Endothelial cell of umbilical vein (primary cell): ENCODE data around the gene MAPRE2.

Experiments used
- EZH2 ChIP-seq: IDR thresholded peaks from 2 replicates; pipeline ENCODE4 v1.6.1; 2012; ENCODE audit warnings: borderline replicate concordance, low read depth, mild to moderate bottlenecking, moderate library complexity, low read length, inconsistent platforms; ENCODE audit not compliant: severe bottlenecking
- FOS ChIP-seq: IDR thresholded peaks from 2 replicates; pipeline ENCODE4 v1.6.1; 2011; ENCODE audit warnings: mild to moderate bottlenecking, low read length, moderate library complexity, borderline replicate concordance; ENCODE audit not compliant: insufficient read depth
- POLR2AphosphoS5 ChIP-seq: IDR thresholded peaks from 2 replicates; pipeline ENCODE4 v1.6.1; 2012; ENCODE audit warnings: low read depth, mild to moderate bottlenecking, control low read depth, low read length, moderate library complexity; ENCODE audit not compliant: insufficient read depth
- TF ChIP-seq, protein P1 (sequence below), 2 donors: IDR thresholded peaks; 1 replicate in 1 of 2; 2 replicates in 1 of 2; pipeline ENCODE4 v1.5.1; 2011; ENCODE audit warnings: low read length in 2 of 2, mild to moderate bottlenecking in 2 of 2, moderate library complexity in 2 of 2, control low read depth in 1 of 2, inconsistent platforms in 1 of 2, low read depth in 1 of 2; ENCODE audit not compliant: insufficient read depth in 1 of 2; ENCODE audit errors: extremely low read depth in 1 of 2

DNA sequence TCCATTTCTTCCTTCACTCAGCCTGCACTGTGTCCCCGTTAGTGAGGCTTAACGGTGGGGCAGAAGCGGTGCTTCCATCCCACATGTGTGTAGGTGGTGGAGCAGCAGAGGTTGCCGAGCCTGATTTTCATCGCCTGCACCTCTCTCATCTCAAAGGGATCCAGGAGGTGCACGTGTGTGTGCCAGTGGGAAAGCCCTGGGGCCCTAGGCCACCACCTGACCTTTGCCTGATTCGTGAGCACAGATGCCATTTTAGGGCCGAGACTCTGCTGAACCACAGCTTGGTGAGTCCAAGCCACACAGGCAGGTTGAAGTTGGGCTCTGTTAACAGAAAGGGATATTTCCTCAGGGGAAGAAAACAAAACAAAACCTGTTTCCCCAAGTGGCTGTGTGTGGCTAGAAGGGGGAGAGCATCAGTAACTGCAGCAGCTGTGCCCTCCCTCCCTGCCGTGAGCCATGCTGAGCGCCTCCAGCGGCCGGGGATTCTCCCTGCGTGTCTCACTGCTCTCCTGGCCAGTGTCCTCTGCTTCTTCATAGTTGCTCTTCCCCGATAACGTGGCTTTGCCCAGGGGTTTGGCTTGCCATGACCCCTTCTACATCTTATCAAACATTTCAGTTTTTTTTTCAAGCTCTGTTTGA is 81.5 kb downstream of the MAPRE2 start:
- TF ChIP-seq, protein P1, sequence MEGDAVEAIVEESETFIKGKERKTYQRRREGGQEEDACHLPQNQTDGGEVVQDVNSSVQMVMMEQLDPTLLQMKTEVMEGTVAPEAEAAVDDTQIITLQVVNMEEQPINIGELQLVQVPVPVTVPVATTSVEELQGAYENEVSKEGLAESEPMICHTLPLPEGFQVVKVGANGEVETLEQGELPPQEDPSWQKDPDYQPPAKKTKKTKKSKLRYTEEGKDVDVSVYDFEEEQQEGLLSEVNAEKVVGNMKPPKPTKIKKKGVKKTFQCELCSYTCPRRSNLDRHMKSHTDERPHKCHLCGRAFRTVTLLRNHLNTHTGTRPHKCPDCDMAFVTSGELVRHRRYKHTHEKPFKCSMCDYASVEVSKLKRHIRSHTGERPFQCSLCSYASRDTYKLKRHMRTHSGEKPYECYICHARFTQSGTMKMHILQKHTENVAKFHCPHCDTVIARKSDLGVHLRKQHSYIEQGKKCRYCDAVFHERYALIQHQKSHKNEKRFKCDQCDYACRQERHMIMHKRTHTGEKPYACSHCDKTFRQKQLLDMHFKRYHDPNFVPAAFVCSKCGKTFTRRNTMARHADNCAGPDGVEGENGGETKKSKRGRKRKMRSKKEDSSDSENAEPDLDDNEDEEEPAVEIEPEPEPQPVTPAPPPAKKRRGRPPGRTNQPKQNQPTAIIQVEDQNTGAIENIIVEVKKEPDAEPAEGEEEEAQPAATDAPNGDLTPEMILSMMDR (IDR thresholded peaks at IDR 0.05; ENCODE audit: extremely low read depth in 1 of 2, insufficient read depth in 1 of 2, low read depth in 1 of 2, low read length in 2 of 2): no peak
- TF ChIP-seq FOS: no peak
- no peak for TF ChIP-seq POLR2AphosphoS5
- no peak for TF ChIP-seq EZH2
